IgD-negative memory B cell (primary cell): ENCODE measurements around the gene GRB10. TPM values are rescaled to one million over a fixed set of nuclear protein-coding genes. Genes with fewer than 3 reads are reported as not detected.
"Not testable (repeated sequence)": the region's sequence is repeated elsewhere in the genome, so short reads cannot be mapped to it uniquely, and the experiment has no call there.

Source experiments
- H3K27ac Mint-ChIP-seq, 3 donors: one replicate each; pipeline ENCODE4 v1.8.0; 2020 to 2022; ENCODE audit warnings: mild to moderate bottlenecking in 3 of 3, mixed read lengths in 3 of 3, moderate library complexity in 1 of 3
- H3K27me3 Mint-ChIP-seq: one replicate; pipeline ENCODE4 v1.8.0; 2021; ENCODE audit warnings: mixed read lengths
- H3K36me3 Mint-ChIP-seq: one replicate; pipeline ENCODE4 v1.8.0; 2020; ENCODE audit warnings: mild to moderate bottlenecking, mixed read lengths
- H3K4me1 Mint-ChIP-seq, 3 donors: one replicate each; pipeline ENCODE4 v1.8.0; 2020 to 2022; ENCODE audit warnings: mixed read lengths in 3 of 3, mild to moderate bottlenecking in 1 of 3
- H3K4me3 Mint-ChIP-seq, 4 donors: one replicate each; pipeline ENCODE4 v1.8.0; 2020 to 2022; ENCODE audit warnings: mild to moderate bottlenecking in 4 of 4, mixed read lengths in 4 of 4, moderate library complexity in 3 of 4
- H3K9me3 Mint-ChIP-seq, 3 donors: one replicate each; pipeline ENCODE4 v1.8.0; 2020 to 2021; ENCODE audit warnings: mixed read lengths in 3 of 3, mild to moderate bottlenecking in 1 of 3
- polyA plus RNA-seq: library from polyadenylated mRNA; unstranded; fragments of 300-500 nt; fragmentation: Illumina TruSeq; gene quantifications from one replicate; pipeline ENCODE4 v1.2.3, GENCODE V29; 2021

Gene GRB10
- polyA plus RNA-seq, 1 donor from 2014 or later, result 0.11 TPM

GRCh38 chr7:50775231-50775630, 7.5 kb downstream of the GRB10 start:
- no peaks in the 10 kb centered on the region for H3K36me3 Mint-ChIP-seq
- no peaks in the 10 kb centered on the region for H3K4me1 Mint-ChIP-seq
- no peak overlapping the region for H3K27ac Mint-ChIP-seq
- peaks cover 4% of the 10 kb centered on the region for H3K27me3 Mint-ChIP-seq
- no peak overlapping the region for H3K4me3 Mint-ChIP-seq
- peaks cover 2 to 3% (median 2%) of the 10 kb centered on the region in 3 donors for H3K9me3 Mint-ChIP-seq

GRCh38 chr7:50774319-50774718, 8.4 kb downstream of the GRB10 start:
- no peak overlapping the region for H3K27ac Mint-ChIP-seq
- no peaks in the 10 kb centered on the region for H3K36me3 Mint-ChIP-seq
- peaks cover 2 to 3% (median 2%) of the 10 kb centered on the region in 3 donors for H3K9me3 Mint-ChIP-seq
- H3K4me3 Mint-ChIP-seq, result no peak overlapping the region
- peaks cover 4% of the 10 kb centered on the region for H3K27me3 Mint-ChIP-seq
- H3K4me1 Mint-ChIP-seq, result no peaks in the 10 kb centered on the region

GRCh38 chr7:50773071-50773470, 9.6 kb downstream of the GRB10 start:
- H3K4me1 Mint-ChIP-seq, H3K27me3 Mint-ChIP-seq, H3K36me3 Mint-ChIP-seq, H3K27ac Mint-ChIP-seq, H3K4me3 Mint-ChIP-seq, H3K9me3 Mint-ChIP-seq: not testable (repeated sequence)

- H3K4me1 Mint-ChIP-seq, result peaks cover 0 to 1% (median 0%) of the 10 kb centered on the region in 3 donors
- no peak overlapping the region for H3K4me3 Mint-ChIP-seq
- H3K36me3 Mint-ChIP-seq, result no peaks in the 10 kb centered on the region
- peaks cover 5% of the 10 kb centered on the region for H3K27me3 Mint-ChIP-seq
- peaks cover 0 to 8% (median 2%) of the 10 kb centered on the region in 3 donors for H3K9me3 Mint-ChIP-seq
- no peak overlapping the region for H3K27ac Mint-ChIP-seq
These were observed 11.3 kb downstream of the GRB10 start for GRCh38 chr7:50771120-50772002.

- Mint-ChIP-seq H3K27ac (no peak overlapping the region), H3K9me3 (peaks cover under 1 to 8% (median 5%) of the 10 kb centered on the region in 3 donors), H3K27me3 (peaks cover 7% of the 10 kb centered on the region), H3K4me3 (no peak overlapping the region), H3K4me1 (peaks cover 0 to 1% (median 0%) of the 10 kb centered on the region in 3 donors), H3K36me3 (no peaks in the 10 kb centered on the region)
These were observed 13.9 kb downstream of the GRB10 start for GRCh38 chr7:50768485-50769474.

- H3K27me3 Mint-ChIP-seq, result peaks cover 7% of the 10 kb centered on the region
- H3K9me3 Mint-ChIP-seq, result peaks cover 0 to 8% (median 5%) of the 10 kb centered on the region in 3 donors
- H3K4me1 Mint-ChIP-seq, result peaks cover 0 to 4% (median 0%) of the 10 kb centered on the region in 3 donors
- H3K27ac Mint-ChIP-seq, result no peak overlapping the region
- H3K4me3 Mint-ChIP-seq, result no peak overlapping the region
- no peaks in the 10 kb centered on the region for H3K36me3 Mint-ChIP-seq
These were observed 15.9 kb downstream of the GRB10 start for GRCh38 chr7:50766849-50767207.

- Mint-ChIP-seq H3K27ac (no peak overlapping the region), H3K4me1 (peaks cover 0 to 8% (median 0%) of the 10 kb centered on the region in 3 donors), H3K27me3 (peaks cover 4% of the 10 kb centered on the region), H3K9me3 (peaks cover 0 to 8% (median 5%) of the 10 kb centered on the region in 3 donors), H3K36me3 (no peaks in the 10 kb centered on the region), H3K4me3 (no peak overlapping the region)
These were observed 16.4 kb downstream of the GRB10 start for GRCh38 chr7:50766106-50766848.

GRCh38 chr7:50762337-50762736, 20.4 kb downstream of the GRB10 start:
- peaks cover 0 to 5% (median 1%) of the 10 kb centered on the region in 3 donors for H3K9me3 Mint-ChIP-seq
- H3K4me1 Mint-ChIP-seq, result peaks cover 0 to 9% (median 0%) of the 10 kb centered on the region in 3 donors
- H3K27me3 Mint-ChIP-seq, result peaks cover 2% of the 10 kb centered on the region
- no peak overlapping the region for H3K27ac Mint-ChIP-seq
- no peaks in the 10 kb centered on the region for H3K36me3 Mint-ChIP-seq
- H3K4me3 Mint-ChIP-seq, result no peak overlapping the region

GRCh38 chr7:50761713-50762112, 21.0 kb downstream of the GRB10 start:
- H3K4me3 Mint-ChIP-seq, result no peak overlapping the region
- H3K4me1 Mint-ChIP-seq, result peaks cover 0 to 8% (median 0%) of the 10 kb centered on the region in 3 donors
- H3K9me3 Mint-ChIP-seq, result peaks cover 0 to 5% (median 0%) of the 10 kb centered on the region in 3 donors
- peaks cover 2% of the 10 kb centered on the region for H3K27me3 Mint-ChIP-seq
- H3K27ac Mint-ChIP-seq, result no peak overlapping the region
- H3K36me3 Mint-ChIP-seq, result no peaks in the 10 kb centered on the region

GRCh38 chr7:50757703-50758390, 24.8 kb downstream of the GRB10 start:
- H3K27me3 Mint-ChIP-seq, result no peaks in the 10 kb centered on the region
- H3K9me3 Mint-ChIP-seq, result no peaks in the 10 kb centered on the region
- H3K27ac Mint-ChIP-seq, result no peak overlapping the region
- peaks cover 0 to 8% (median 0%) of the 10 kb centered on the region in 3 donors for H3K4me1 Mint-ChIP-seq
- H3K4me3 Mint-ChIP-seq, result no peak overlapping the region
- H3K36me3 Mint-ChIP-seq, result no peaks in the 10 kb centered on the region

- Mint-ChIP-seq H3K4me3 (no peak overlapping the region), H3K27me3 (no peaks in the 10 kb centered on the region), H3K36me3 (no peaks in the 10 kb centered on the region), H3K9me3 (no peaks in the 10 kb centered on the region), H3K4me1 (peaks cover 0 to under 1% (median 0%) of the 10 kb centered on the region in 3 donors), H3K27ac (no peak overlapping the region)
These were observed 26.5 kb downstream of the GRB10 start for GRCh38 chr7:50756180-50756579.

- H3K9me3 Mint-ChIP-seq, result no peaks in the 10 kb centered on the region
- peaks cover 2% of the 10 kb centered on the region for H3K27me3 Mint-ChIP-seq
- H3K4me1 Mint-ChIP-seq, result no peaks in the 10 kb centered on the region
- no peak overlapping the region for H3K4me3 Mint-ChIP-seq
- no peaks in the 10 kb centered on the region for H3K36me3 Mint-ChIP-seq
- peak overlapping the region in 1 of 3 donors; percentile 33 for H3K27ac Mint-ChIP-seq
These were observed 28.0 kb downstream of the GRB10 start for GRCh38 chr7:50754684-50755083.

- no peaks in the 10 kb centered on the region for H3K36me3 Mint-ChIP-seq
- H3K4me1 Mint-ChIP-seq, result no peaks in the 10 kb centered on the region
- no peak overlapping the region for H3K4me3 Mint-ChIP-seq
- H3K27ac Mint-ChIP-seq, result no peak overlapping the region
- peaks cover 2% of the 10 kb centered on the region for H3K27me3 Mint-ChIP-seq
- H3K9me3 Mint-ChIP-seq, result no peaks in the 10 kb centered on the region
These were observed 28.5 kb downstream of the GRB10 start for GRCh38 chr7:50754241-50754640.

GRCh38 chr7:50752422-50752821, 30.3 kb downstream of the GRB10 start:
- H3K27ac Mint-ChIP-seq, result no peak overlapping the region
- H3K4me1 Mint-ChIP-seq, result no peaks in the 10 kb centered on the region
- H3K36me3 Mint-ChIP-seq, result no peaks in the 10 kb centered on the region
- H3K9me3 Mint-ChIP-seq, result peaks cover 0 to 2% (median 0%) of the 10 kb centered on the region in 3 donors
- H3K4me3 Mint-ChIP-seq, result no peak overlapping the region
- peaks cover 6% of the 10 kb centered on the region for H3K27me3 Mint-ChIP-seq
